GM12891 (cell line): ENCODE results near the gene SIRPB1.

Experiments
- PAX5 ChIP-seq: IDR thresholded peaks from 2 replicates; pipeline ENCODE4 v1.6.1; 2011; ENCODE audit warnings: low read length, moderate library complexity, mild to moderate bottlenecking; ENCODE audit not compliant: insufficient read depth, severe bottlenecking
- POLR2A ChIP-seq: IDR thresholded peaks from 2 replicates; pipeline ENCODE4 v1.6.1; 2011; ENCODE audit warnings: low read depth, low read length, control low read depth
- POLR2AphosphoS5 ChIP-seq: IDR thresholded peaks from 2 replicates; pipeline ENCODE4 v1.6.1; 2011; ENCODE audit warnings: low read depth, low read length, control low read depth
- POU2F2 ChIP-seq: IDR thresholded peaks from 2 replicates; pipeline ENCODE4 v1.6.1; 2011; ENCODE audit warnings: low read depth, mild to moderate bottlenecking, control low read depth, low read length, moderate library complexity
- SPI1 ChIP-seq: IDR thresholded peaks from 2 replicates; pipeline ENCODE4 v1.6.1; 2011; ENCODE audit warnings: low read depth, low read length, control low read depth
- TAF1 ChIP-seq: IDR thresholded peaks from 2 replicates; pipeline ENCODE4 v1.6.1; 2011; ENCODE audit warnings: low read depth, low read length, control low read depth

GRCh38 chr20:1619861-1620444 is at the start of gene SIRPB1:
- TF ChIP-seq POLR2A: no peak
- TF ChIP-seq PAX5: no peak
- TF ChIP-seq TAF1: no peak
- TF ChIP-seq POLR2AphosphoS5: no peak
- peak; percentile 81 for TF ChIP-seq SPI1
- no peak for TF ChIP-seq POU2F2
